Measurements from ENCODE around the gene EIF4E1B. TPM values are rescaled to one million over a fixed set of nuclear protein-coding genes. Genes with fewer than 3 reads are reported as not detected.
A peak's percentile ranks its signal among the peaks of the same experiment; 100 is the strongest.
"Not testable (repeated sequence)": the region's sequence is repeated elsewhere in the genome, so short reads cannot be mapped to it uniquely, and the experiment has no call there.

Gene EIF4E1B
- total and polyA plus RNA-seq, 4 donors: not detected

DNA sequence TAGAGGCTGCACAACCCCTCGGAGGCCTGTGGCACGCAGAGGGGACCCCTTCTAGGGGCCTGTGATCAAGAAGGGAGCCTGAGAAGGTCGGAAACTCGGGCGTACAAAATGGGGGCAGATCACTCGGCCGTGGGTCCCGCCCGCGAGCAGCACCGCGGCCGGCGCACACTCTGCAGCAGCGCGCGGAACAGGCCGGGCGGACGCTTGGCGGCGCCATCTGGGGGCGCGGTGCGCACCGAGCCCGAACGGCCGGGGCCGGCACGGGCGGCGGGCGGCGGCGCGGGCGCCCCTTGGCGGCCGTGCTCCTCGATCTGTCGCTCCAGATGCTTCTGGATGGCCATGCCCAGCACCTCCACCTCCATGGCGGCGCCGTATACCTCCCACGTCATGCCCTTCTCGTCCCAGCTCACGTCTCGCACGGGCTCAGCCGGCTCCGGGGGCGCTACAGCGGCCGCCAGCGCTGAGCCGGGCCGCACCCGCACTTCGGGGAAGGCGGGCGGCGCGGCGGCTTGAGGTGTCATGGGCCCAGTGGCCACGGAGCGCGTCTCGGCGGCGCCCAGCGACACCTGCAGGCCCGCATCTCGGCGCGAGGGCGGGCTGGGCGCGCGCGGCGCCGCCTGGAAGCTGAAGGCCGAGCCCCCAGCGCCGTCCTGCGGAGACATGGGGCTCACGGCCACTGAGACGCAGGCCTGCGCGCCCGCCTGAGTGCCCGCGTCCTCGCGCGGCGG is 33.6 kb upstream of the EIF4E1B start:
- Histone ChIP-seq H3K27me3 (ENCODE audit: control insufficient read depth in 4 of 4, insufficient read depth in 4 of 4, low read length in 3 of 4) (no peaks in the 10 kb centered on the region), H3K27ac (ENCODE audit: low read depth in 1 of 2, low read length in 2 of 2) (no peak overlapping the region), H3K9me3 (ENCODE audit: control insufficient read depth in 4 of 4, low read length in 3 of 4) (no peaks in the 10 kb centered on the region), H3K36me3 (ENCODE audit: control insufficient read depth in 4 of 4, insufficient read depth in 3 of 4, low read depth in 1 of 4, low read length in 3 of 4) (peaks cover 0 to 5% (median 2%) of the 10 kb centered on the region in 4 donors), H3K9ac (ENCODE audit: low read depth in 1 of 2, low read length in 2 of 2) (no peak overlapping the region), H3K4me1 (ENCODE audit: control insufficient read depth in 4 of 4, insufficient read depth in 4 of 4, low read length in 3 of 4) (peaks cover 4 to 16% (median 6%) of the 10 kb centered on the region in 4 donors), H3K4me3 (ENCODE audit: low read depth in 1 of 3, low read length in 3 of 3) (peak overlapping the region in 2 of 3 donors; percentile 34 to 44)
- WGBS: 4% methylated on average over 98 of the region's 98 CpGs
- DNase-seq (ENCODE audit: low spot score): peak; percentile 53
- TF ChIP-seq FOXA1 (IDR thresholded peaks at IDR 0.05): no peak
- TF ChIP-seq, protein P1, sequence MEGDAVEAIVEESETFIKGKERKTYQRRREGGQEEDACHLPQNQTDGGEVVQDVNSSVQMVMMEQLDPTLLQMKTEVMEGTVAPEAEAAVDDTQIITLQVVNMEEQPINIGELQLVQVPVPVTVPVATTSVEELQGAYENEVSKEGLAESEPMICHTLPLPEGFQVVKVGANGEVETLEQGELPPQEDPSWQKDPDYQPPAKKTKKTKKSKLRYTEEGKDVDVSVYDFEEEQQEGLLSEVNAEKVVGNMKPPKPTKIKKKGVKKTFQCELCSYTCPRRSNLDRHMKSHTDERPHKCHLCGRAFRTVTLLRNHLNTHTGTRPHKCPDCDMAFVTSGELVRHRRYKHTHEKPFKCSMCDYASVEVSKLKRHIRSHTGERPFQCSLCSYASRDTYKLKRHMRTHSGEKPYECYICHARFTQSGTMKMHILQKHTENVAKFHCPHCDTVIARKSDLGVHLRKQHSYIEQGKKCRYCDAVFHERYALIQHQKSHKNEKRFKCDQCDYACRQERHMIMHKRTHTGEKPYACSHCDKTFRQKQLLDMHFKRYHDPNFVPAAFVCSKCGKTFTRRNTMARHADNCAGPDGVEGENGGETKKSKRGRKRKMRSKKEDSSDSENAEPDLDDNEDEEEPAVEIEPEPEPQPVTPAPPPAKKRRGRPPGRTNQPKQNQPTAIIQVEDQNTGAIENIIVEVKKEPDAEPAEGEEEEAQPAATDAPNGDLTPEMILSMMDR (IDR thresholded peaks at IDR 0.05; ENCODE audit: low read depth, low read length, missing input control): no peak

DNA sequence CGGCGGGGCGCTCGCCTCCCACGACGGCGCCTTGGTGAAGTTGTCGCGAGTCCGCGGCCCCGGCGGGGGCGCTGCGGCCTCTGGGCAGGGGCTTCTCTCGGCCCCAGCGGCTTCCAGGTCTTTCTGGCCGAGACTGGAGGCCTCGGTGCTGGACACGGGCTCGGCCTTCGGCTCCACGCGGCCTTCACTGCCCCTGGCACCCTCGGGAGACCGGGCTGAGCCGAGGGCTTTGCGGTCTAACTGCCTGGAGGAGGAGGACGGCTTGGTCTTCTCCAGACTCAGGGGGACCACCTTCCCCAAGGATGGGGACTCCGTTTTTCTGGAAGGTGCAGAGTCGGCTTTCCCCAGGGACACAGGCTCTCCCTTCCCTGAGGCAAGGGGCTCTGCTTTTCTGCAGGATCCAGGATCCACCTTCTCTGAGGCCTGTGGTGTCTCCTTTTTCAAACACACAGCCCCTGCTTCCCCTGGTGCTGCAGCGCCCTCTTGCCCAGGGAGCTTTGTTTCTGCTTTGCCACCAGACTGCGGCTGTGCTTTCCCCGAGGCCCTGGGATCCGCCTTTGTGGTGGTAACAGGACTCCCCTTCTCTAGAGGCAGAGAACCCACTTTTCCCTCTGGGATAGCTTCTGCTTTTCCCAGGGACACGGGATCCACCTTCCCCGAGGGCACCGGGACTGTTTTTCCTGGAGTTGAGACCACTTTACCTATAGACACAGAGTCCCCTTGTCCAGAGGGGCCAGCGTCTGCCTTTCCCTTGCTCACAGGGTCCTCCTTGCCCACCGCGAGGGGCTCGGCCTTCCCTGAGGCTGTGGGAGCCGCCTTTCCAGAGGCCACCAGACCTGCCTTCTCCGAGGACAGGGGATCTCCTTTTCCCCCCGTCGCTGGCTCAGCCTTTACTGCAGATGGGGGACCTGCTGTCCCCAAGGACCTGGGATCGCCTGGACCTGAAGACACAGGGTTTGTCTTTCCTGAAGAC is 32.8 kb upstream of the EIF4E1B start:
- H3K9me3 ChIP-seq (ENCODE audit: control insufficient read depth in 4 of 4, low read length in 3 of 4): no peaks in the 10 kb centered on the region
- no peak overlapping the region for H3K9ac ChIP-seq (ENCODE audit: low read depth in 1 of 2, low read length in 2 of 2)
- peak overlapping the region in 1 of 3 donors; percentile 44 for H3K4me3 ChIP-seq (ENCODE audit: low read depth in 1 of 3, low read length in 3 of 3)
- TF ChIP-seq, protein P1 (IDR thresholded peaks at IDR 0.05; ENCODE audit: low read depth, low read length, missing input control): peak; percentile 0
- TF ChIP-seq JUND (IDR thresholded peaks at IDR 0.05): no peak
- peaks cover 4 to 16% (median 6%) of the 10 kb centered on the region in 4 donors for H3K4me1 ChIP-seq (ENCODE audit: control insufficient read depth in 4 of 4, insufficient read depth in 4 of 4, low read length in 3 of 4)
- H3K27me3 ChIP-seq (ENCODE audit: control insufficient read depth in 4 of 4, insufficient read depth in 4 of 4, low read length in 3 of 4): no peaks in the 10 kb centered on the region
- H3K36me3 ChIP-seq (ENCODE audit: control insufficient read depth in 4 of 4, insufficient read depth in 3 of 4, low read depth in 1 of 4, low read length in 3 of 4): peaks cover 0 to 5% (median under 1%) of the 10 kb centered on the region in 4 donors
- no peak for DNase-seq (ENCODE audit: low spot score)
- H3K27ac ChIP-seq (ENCODE audit: low read depth in 1 of 2, low read length in 2 of 2): no peak overlapping the region
- 64% methylated on average over 47 of the region's 47 CpGs for WGBS

DNA sequence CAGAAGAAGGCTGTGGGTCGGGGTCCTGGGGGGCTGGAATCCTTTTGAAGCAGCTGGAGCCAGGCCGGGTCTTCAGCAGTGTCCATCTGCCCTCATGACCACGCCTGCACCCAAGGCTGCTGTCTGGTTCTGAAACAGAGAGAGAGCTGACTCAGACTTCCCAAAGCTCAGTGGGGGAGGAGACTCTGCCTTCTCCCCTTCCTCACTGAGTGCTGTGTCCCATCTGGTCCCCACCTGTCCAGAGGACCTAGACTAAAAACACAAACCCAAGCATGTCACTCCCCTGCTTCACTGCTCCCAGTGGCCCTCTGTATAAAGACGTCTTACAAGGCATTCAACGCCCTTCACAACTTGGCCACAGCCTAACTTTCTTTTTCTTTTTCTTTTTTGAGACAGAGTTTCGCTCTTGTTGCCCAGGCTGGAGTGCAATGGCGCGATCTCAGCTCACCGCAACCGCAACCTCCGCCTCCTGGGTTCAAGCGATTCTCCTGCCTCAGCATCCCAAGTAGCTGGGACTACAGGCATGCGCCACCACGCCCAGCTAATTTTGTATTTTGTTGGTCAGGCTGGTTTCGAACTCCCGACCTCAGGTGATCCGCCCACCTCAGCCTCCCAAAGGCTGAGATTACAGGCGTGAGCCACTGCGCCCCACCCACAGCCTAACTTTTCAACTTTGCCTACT is 30.6 kb upstream of the EIF4E1B start:
- H3K4me1 ChIP-seq (ENCODE audit: control insufficient read depth in 4 of 4, insufficient read depth in 4 of 4, low read length in 3 of 4): peaks cover 4 to 16% (median 6%) of the 10 kb centered on the region in 4 donors
- H3K9ac ChIP-seq (ENCODE audit: low read depth in 1 of 2, low read length in 2 of 2); H3K36me3 ChIP-seq (ENCODE audit: control insufficient read depth in 4 of 4, insufficient read depth in 3 of 4, low read depth in 1 of 4, low read length in 3 of 4); H3K27me3 ChIP-seq (ENCODE audit: control insufficient read depth in 4 of 4, insufficient read depth in 4 of 4, low read length in 3 of 4); DNase-seq (ENCODE audit: low spot score); H3K27ac ChIP-seq (ENCODE audit: low read depth in 1 of 2, low read length in 2 of 2); H3K9me3 ChIP-seq (ENCODE audit: control insufficient read depth in 4 of 4, low read length in 3 of 4); H3K4me3 ChIP-seq (ENCODE audit: low read depth in 1 of 3, low read length in 3 of 3): not testable (repeated sequence)
- 89% methylated on average over 19 of the region's 19 CpGs for WGBS

All from liver (tissue), 9 donors.